A549 (cell line): ENCODE results near the gene RPL7A. TPM values are rescaled to one million over a fixed set of nuclear protein-coding genes. Genes with fewer than 3 reads are reported as not detected.
A peak's percentile ranks its signal among the peaks of the same experiment; 100 is the strongest.

Source experiments
- ATAC-seq, 2 experiments: fragments of 200-7000 bp in 1 of 2; fragments of >200 bp in 1 of 2; cut with Nextera tagmentation in 1 of 2; cut with Tn5 transposase in 1 of 2; 3 replicates each; pipeline versions ENCODE4 v1.8.0 to v1.9.1; 2018 to 2020; ENCODE audit warnings: mild to moderate bottlenecking in 1 of 2, moderate library complexity in 1 of 2
- CTCF ChIA-PET: fragments of 300-600 bp; sonication (Branson Sonifier 250); formaldehyde crosslinking; extraction: SDS; loops from one replicate; lab custom pipeline; 2021; ENCODE audit warnings: antibody characterized with exemption, inconsistent platforms; lab: Yijun Ruan, JAX
- POLR2A ChIA-PET: fragments of 350-600 bp; formaldehyde crosslinking; extraction: SDS; loops from one replicate; lab custom pipeline; 2021; ENCODE audit warnings: antibody characterized with exemption, inconsistent platforms; lab: Yijun Ruan, JAX
- DNase-seq, 2 experiments: peaks; one replicate each; pipeline versions ENCODE4 v3.0.0 to v3.0.0-alpha.2; 2011 to 2016; ENCODE audit warnings: low read depth in 1 of 2, low spot score in 1 of 2
- FAIRE-seq: peaks from 2 replicates; lab custom pipeline; 2011; peaks lifted over from hg19 to GRCh38; lab: Jason Lieb, UNC
- H3K27ac ChIP-seq, 2 experiments: fragments of >200 bp; sonication (Bioruptor Twin); formaldehyde crosslinking; 3 replicates each; pipeline ENCODE4 v1.5.1; 2016 to 2017
- H3K4me1 ChIP-seq: fragments of >200 bp; sonication (Bioruptor Twin); formaldehyde crosslinking; 3 replicates; pipeline ENCODE4 v1.6.1; 2016
- H3K4me2 ChIP-seq: fragments of >200 bp; sonication (Bioruptor Twin); formaldehyde crosslinking; 3 replicates; pipeline ENCODE4 v1.6.1; 2016
- H3K4me3 ChIP-seq: fragments of >200 bp; sonication (Bioruptor Twin); formaldehyde crosslinking; 3 replicates; pipeline ENCODE4 v1.5.1; 2016
- H3K9me3 ChIP-seq: fragments of >200 bp; sonication (Bioruptor Twin); formaldehyde crosslinking; 3 replicates; pipeline ENCODE4 v1.6.1; 2016
- CEBPB ChIP-seq, 2 experiments: fragments of >200 bp in 1 of 2; sonication (Bioruptor Twin) in 1 of 2; formaldehyde crosslinking in 1 of 2; IDR thresholded peaks; 2 replicates each; pipeline ENCODE4 v1.6.1; 2012 to 2016
- CHD4 ChIP-seq: fragments of 200-600 bp; sonication (generic); IDR thresholded peaks from 2 replicates; pipeline ENCODE4 v1.6.1; 2016; ENCODE audit warnings: antibody characterized with exemption, mild to moderate bottlenecking, borderline replicate concordance
- EP300 ChIP-seq, 2 experiments: fragments of >200 bp; sonication (Bioruptor Twin); formaldehyde crosslinking; IDR thresholded peaks; 2 replicates in 1 of 2; 3 replicates in 1 of 2; pipeline ENCODE4 v1.6.1; 2016 to 2017
- FOSL2 ChIP-seq, 2 experiments: fragments of 450-650 bp in 1 of 2; fragments of >200 bp in 1 of 2; sonication (Bioruptor Twin) in 1 of 2; formaldehyde crosslinking; IDR thresholded peaks; 2 replicates each; pipeline versions ENCODE4 v1.5.0 to v1.6.1; 2016 to 2020; ENCODE audit warnings: mild to moderate bottlenecking in 1 of 2, moderate library complexity in 1 of 2
- GATA3 ChIP-seq: IDR thresholded peaks from 2 replicates; pipeline ENCODE4 v1.6.1; 2012; ENCODE audit warnings: borderline replicate concordance
- JUN ChIP-seq, 2 experiments: fragments of >200 bp; sonication (Bioruptor Twin); formaldehyde crosslinking; IDR thresholded peaks; 2 replicates in 1 of 2; 3 replicates in 1 of 2; pipeline ENCODE4 v1.6.1; 2016 to 2017
- KDM1A ChIP-seq: fragments of 200-600 bp; sonication (generic); IDR thresholded peaks from 2 replicates; pipeline ENCODE4 v1.6.1; 2016; ENCODE audit warnings: low read depth, mild to moderate bottlenecking
- KDM5A ChIP-seq: fragments of 200-600 bp; sonication (generic); IDR thresholded peaks from 2 replicates; pipeline ENCODE4 v1.6.1; 2016; ENCODE audit warnings: antibody characterized with exemption, mild to moderate bottlenecking
- MAZ ChIP-seq: fragments of 150-350 bp; IDR thresholded peaks from 2 replicates; pipeline ENCODE4 v1.6.1; 2014; ENCODE audit warnings: antibody characterized with exemption, low read depth, low read length, borderline replicate concordance
- PHF8 ChIP-seq: fragments of 200-600 bp; sonication (generic); IDR thresholded peaks from 2 replicates; pipeline ENCODE4 v1.6.1; 2016; ENCODE audit warnings: low read depth, mild to moderate bottlenecking, antibody characterized with exemption, moderate library complexity, borderline replicate concordance
- RAD21 ChIP-seq, 2 experiments: fragments of >200 bp in 1 of 2; sonication (Bioruptor Twin) in 1 of 2; formaldehyde crosslinking in 1 of 2; IDR thresholded peaks in 1 of 2; conservative IDR thresholded peaks in 1 of 2; 2 replicates in 1 of 2; 3 replicates in 1 of 2; pipeline ENCODE4 v1.6.1; 2012 to 2018; ENCODE audit warnings: inconsistent platforms in 1 of 2
- RFX5 ChIP-seq: fragments of 450-650 bp; IDR thresholded peaks from 2 replicates; pipeline ENCODE4 v1.7.1; 2014; ENCODE audit warnings: antibody characterized with exemption, mild to moderate bottlenecking, moderate library complexity
- SREBF2 ChIP-seq: fragments of 450-650 bp; IDR thresholded peaks from 2 replicates; pipeline ENCODE4 v1.6.1; 2014; ENCODE audit warnings: mild to moderate bottlenecking, moderate library complexity
- TP53 ChIP-seq: fragments of 250-450 bp; sonication (Bioruptor Pico); IDR thresholded peaks from 2 replicates; pipeline ENCODE4 v1.5.0; 2021; ENCODE audit warnings: mild to moderate bottlenecking, moderate library complexity
- WGBS: methylation state at CpG from one replicate; pipeline ENCODE4 v1.1.6; 2017; ENCODE audit errors: missing lambda C conversion rate; 5-methylcytosine and 5-hydroxymethylcytosine counted together
- polyA plus RNA-seq, 4 experiments: library from polyadenylated mRNA; depleted of rRNA in 3 of 4; stranded (reverse); fragments of >200 nt; fragmentation: RNase III in 1 of 4; extraction: RNeasy Plus Mini Kit Qiagen cat#74134 plus additional on column Dnase treatment in 1 of 4; gene quantifications; 2 replicates in 3 of 4; 3 replicates in 1 of 4; pipeline ENCODE4 v1.2.3, GENCODE V29; 2011 to 2017
- TF ChIP-seq, protein P1 (sequence below): fragments of >200 bp; sonication (Bioruptor Twin); formaldehyde crosslinking; IDR thresholded peaks from 3 replicates; pipeline ENCODE4 v1.5.1; 2016
- TF ChIP-seq, protein P2 (sequence below): fragments of 450-650 bp; IDR thresholded peaks from 2 replicates; pipeline ENCODE4 v1.6.1; 2014; ENCODE audit warnings: antibody characterized with exemption
- TF ChIP-seq, protein P3 (sequence below): fragments of 150-350 bp; IDR thresholded peaks from 2 replicates; pipeline ENCODE4 v1.6.1; 2014; ENCODE audit warnings: low read depth, mild to moderate bottlenecking, low read length
- TF ChIP-seq, protein P4 (sequence below): fragments of 250-450 bp; sonication (Bioruptor Pico); IDR thresholded peaks from 2 replicates; pipeline ENCODE4 v1.5.0; 2020; ENCODE audit warnings: low read depth, mild to moderate bottlenecking, moderate library complexity
- TF ChIP-seq, protein P5 (sequence below): fragments of >200 bp; sonication (Bioruptor Twin); formaldehyde crosslinking; IDR thresholded peaks from 2 replicates; pipeline ENCODE4 v1.6.1; 2016
- TF ChIP-seq, protein P6 (sequence below): IDR thresholded peaks from 2 replicates; pipeline ENCODE4 v1.6.1; 2012
- TF ChIP-seq, protein P7 (sequence below): fragments of 200-600 bp; sonication (generic); IDR thresholded peaks from 2 replicates; pipeline ENCODE4 v1.6.1; 2016; ENCODE audit warnings: antibody characterized with exemption, mild to moderate bottlenecking, moderate library complexity

RPL7A gene
- polyA plus RNA-seq, 2 of the 4 experiments (the other 2 are of a cell fraction) = 2,218 to 2,608 TPM

DNA sequence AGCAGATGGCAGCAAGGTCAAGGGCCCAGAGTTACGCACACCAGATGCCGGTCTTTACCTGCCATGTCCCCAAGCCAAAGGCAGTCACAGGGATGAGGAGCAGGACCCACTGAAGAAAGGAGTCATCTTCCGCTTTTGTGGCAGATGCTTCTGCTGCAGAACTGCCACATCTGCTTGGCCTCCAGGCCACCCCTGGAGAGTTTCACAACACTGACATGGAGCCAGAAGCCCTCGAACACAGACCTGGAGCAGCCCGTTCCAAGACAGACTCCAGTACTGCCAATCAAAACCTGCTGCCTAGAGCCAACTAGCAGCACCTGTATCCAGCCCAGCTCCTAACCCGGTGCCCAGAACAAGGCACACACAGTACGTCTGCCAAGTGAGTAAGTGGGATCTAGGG, 6.7 kb downstream of the RPL7A start (continued):
- TF ChIP-seq TP53 (CRISPR knock-in tag) (no peak), CHD4 (no peak), CEBPB (IDR thresholded peaks at IDR 0.05) (no peak), KDM1A (no peak)

DNA sequence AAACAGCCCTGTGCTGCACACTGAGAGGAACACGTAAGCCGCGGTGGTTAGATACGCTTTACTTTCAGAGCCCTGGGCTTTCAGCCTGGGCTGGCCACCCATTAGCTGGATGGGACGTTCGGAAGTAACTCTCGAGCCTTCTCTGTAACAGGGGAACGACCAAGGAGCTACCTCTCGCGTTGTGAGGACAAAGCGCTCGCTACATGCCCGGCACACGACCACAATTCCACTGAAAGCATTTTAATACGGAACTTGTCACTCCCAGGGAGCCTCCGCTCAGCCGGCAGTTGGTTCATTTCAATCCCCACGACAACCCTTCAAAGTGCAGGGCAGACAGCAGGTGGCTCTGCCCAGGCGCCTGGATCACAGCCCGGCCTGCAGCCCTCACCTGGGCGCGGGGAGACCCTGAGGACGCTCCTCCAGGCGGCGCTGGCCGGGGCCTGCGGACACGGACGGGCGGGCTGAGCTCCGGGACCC, 7.9 kb downstream of the RPL7A start:
- DNase-seq (no peak), FAIRE-seq (no peak), ATAC-seq (peak; percentile 18 to 28)
- Histone ChIP-seq H3K27ac (peak overlapping the region; percentile 82 to 94), H3K4me1 (peaks cover 14% of the 10 kb centered on the region; the same call in 1 of the 3 replicates), H3K4me3 (peak overlapping the region; percentile 64), H3K4me2 (peak overlapping the region; percentile 91), H3K9me3 (no peaks in the 10 kb centered on the region)
- WGBS = 2% methylated on average over 18 of the region's 31 CpGs
- TF ChIP-seq PHF8 (peak; percentile 35; the same call in 1 of the 2 replicates), KDM5A (peak; percentile 67), MAZ (no peak)
- TF ChIP-seq, protein P1, sequence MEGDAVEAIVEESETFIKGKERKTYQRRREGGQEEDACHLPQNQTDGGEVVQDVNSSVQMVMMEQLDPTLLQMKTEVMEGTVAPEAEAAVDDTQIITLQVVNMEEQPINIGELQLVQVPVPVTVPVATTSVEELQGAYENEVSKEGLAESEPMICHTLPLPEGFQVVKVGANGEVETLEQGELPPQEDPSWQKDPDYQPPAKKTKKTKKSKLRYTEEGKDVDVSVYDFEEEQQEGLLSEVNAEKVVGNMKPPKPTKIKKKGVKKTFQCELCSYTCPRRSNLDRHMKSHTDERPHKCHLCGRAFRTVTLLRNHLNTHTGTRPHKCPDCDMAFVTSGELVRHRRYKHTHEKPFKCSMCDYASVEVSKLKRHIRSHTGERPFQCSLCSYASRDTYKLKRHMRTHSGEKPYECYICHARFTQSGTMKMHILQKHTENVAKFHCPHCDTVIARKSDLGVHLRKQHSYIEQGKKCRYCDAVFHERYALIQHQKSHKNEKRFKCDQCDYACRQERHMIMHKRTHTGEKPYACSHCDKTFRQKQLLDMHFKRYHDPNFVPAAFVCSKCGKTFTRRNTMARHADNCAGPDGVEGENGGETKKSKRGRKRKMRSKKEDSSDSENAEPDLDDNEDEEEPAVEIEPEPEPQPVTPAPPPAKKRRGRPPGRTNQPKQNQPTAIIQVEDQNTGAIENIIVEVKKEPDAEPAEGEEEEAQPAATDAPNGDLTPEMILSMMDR = 0 out of 3 replicates have a peak, but pooled peaks have one; percentile 6
- POLR2A ChIA-PET = interaction anchor here (0.6 to 2.0 kb wide), 6 partner anchors 8 to 326 kb away, joined by 3 to 27 read pairs (median 4); partner anchors contain the start of genes MED22, RPL7A and STKLD1
- CTCF ChIA-PET = interaction anchor here (0.6 to 7.5 kb wide), 7 partner anchors 14 to 248 kb away, joined by 3 to 59 read pairs (median 3); no protein-coding TSS in a partner anchor

DNA sequence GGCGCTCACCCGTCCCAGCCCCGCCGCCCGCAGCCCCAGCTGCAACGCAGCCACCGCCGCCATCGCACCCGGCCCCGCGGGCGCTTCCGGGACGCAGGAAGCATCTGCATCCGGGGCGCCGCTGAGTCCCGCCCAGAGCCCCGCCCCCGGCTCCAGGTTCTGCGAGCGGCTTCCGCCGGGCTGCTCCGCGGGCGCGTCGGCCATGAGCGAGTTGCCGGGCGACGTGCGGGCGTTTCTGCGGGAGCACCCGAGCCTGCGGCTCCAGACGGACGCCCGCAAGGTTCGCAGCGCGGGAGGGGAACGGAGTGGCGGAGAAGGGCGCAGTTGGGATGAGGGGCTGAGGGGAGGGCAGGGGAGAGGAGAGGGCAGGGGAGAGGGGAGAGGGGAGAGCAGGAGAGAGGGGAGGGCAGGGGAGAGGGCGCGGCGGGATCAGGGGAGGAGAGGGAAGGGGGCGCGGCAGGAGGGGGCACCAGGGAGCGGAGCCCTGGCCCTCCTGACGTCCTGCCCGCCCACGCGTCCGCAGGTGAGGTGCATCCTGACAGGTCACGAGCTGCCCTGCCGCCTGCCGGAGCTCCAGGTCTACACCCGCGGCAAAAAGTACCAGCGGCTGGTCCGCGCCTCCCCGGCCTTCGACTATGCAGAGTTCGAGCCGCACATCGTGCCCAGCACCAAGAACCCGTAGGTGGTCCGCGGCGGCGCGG, 8.5 kb downstream of the RPL7A start, which contains the start of the genes SURF1 and SURF2:
TSS of gene SURF1 (minus strand) at position 97 of the 701 bp plus-strand sequence. CDS start at position 63, 34 bp downstream.
TSS of gene SURF2 (plus strand) at position 160 of the 701 bp plus-strand sequence. CDS start at position 203, 43 bp downstream.
- H3K4me2 ChIP-seq = peak within 1 kb of the TSS; percentile 91
- peak within 1 kb of the TSS; percentile 82 to 94 for H3K27ac ChIP-seq
- H3K4me3 ChIP-seq = peak within 1 kb of the TSS; percentile 64
- H3K4me1 ChIP-seq = peaks cover 14% of the 10 kb centered on the region; the same call in 1 of the 3 replicates
- 0% methylated on average over 15 of the region's 78 CpGs for WGBS
- ATAC-seq (peak; percentile 69 to 80), FAIRE-seq (no peak), DNase-seq (peak; percentile 76 to 81)
- POLR2A ChIA-PET = interaction anchor here (0.6 to 2.0 kb wide), 6 partner anchors 8 to 326 kb away, joined by 3 to 27 read pairs (median 4); partner anchors contain the start of genes MED22, RPL7A and STKLD1
- CTCF ChIA-PET = interaction anchor here (0.9 to 7.5 kb wide), 8 partner anchors 10 to 248 kb away, joined by 3 to 59 read pairs (median 4); no protein-coding TSS in a partner anchor
- H3K9me3 ChIP-seq = no peaks in the 10 kb centered on the region
- TF ChIP-seq, protein P2, sequence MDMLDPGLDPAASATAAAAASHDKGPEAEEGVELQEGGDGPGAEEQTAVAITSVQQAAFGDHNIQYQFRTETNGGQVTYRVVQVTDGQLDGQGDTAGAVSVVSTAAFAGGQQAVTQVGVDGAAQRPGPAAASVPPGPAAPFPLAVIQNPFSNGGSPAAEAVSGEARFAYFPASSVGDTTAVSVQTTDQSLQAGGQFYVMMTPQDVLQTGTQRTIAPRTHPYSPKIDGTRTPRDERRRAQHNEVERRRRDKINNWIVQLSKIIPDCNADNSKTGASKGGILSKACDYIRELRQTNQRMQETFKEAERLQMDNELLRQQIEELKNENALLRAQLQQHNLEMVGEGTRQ = no peak
- TF ChIP-seq, protein P3, sequence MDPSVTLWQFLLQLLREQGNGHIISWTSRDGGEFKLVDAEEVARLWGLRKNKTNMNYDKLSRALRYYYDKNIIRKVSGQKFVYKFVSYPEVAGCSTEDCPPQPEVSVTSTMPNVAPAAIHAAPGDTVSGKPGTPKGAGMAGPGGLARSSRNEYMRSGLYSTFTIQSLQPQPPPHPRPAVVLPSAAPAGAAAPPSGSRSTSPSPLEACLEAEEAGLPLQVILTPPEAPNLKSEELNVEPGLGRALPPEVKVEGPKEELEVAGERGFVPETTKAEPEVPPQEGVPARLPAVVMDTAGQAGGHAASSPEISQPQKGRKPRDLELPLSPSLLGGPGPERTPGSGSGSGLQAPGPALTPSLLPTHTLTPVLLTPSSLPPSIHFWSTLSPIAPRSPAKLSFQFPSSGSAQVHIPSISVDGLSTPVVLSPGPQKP = no peak
- TF ChIP-seq, protein P4, sequence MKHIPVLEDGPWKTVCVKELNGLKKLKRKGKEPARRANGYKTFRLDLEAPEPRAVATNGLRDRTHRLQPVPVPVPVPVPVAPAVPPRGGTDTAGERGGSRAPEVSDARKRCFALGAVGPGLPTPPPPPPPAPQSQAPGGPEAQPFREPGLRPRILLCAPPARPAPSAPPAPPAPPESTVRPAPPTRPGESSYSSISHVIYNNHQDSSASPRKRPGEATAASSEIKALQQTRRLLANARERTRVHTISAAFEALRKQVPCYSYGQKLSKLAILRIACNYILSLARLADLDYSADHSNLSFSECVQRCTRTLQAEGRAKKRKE (CRISPR knock-in tag) = no peak
- TF ChIP-seq RAD21 (conservative IDR thresholded peaks at IDR 0.05 in 1 of 2, IDR thresholded peaks at IDR 0.05 in 1 of 2) (no peak), EP300 (IDR thresholded peaks at IDR 0.05) (no peak), FOSL2 (IDR thresholded peaks at IDR 0.05) (no peak), FOSL2 (CRISPR knock-in tag; IDR thresholded peaks at IDR 0.05) (no peak), TP53 (CRISPR knock-in tag) (no peak), GATA3 (no peak), SREBF2 (no peak), RFX5 (no peak), KDM1A (no peak), JUN (IDR thresholded peaks at IDR 0.05) (peak; percentile 83 to 89; a peak in 4 of 5 replicates)
- TF ChIP-seq, protein P5, sequence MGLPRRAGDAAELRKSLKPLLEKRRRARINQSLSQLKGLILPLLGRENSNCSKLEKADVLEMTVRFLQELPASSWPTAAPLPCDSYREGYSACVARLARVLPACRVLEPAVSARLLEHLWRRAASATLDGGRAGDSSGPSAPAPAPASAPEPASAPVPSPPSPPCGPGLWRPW = no peak
- TF ChIP-seq, protein P6, sequence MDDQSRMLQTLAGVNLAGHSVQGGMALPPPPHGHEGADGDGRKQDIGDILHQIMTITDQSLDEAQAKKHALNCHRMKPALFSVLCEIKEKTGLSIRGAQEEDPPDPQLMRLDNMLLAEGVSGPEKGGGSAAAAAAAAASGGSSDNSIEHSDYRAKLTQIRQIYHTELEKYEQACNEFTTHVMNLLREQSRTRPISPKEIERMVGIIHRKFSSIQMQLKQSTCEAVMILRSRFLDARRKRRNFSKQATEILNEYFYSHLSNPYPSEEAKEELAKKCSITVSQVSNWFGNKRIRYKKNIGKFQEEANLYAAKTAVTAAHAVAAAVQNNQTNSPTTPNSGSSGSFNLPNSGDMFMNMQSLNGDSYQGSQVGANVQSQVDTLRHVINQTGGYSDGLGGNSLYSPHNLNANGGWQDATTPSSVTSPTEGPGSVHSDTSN = peak; percentile 38; the same call in 1 of the 2 replicates
- TF ChIP-seq, protein P7, sequence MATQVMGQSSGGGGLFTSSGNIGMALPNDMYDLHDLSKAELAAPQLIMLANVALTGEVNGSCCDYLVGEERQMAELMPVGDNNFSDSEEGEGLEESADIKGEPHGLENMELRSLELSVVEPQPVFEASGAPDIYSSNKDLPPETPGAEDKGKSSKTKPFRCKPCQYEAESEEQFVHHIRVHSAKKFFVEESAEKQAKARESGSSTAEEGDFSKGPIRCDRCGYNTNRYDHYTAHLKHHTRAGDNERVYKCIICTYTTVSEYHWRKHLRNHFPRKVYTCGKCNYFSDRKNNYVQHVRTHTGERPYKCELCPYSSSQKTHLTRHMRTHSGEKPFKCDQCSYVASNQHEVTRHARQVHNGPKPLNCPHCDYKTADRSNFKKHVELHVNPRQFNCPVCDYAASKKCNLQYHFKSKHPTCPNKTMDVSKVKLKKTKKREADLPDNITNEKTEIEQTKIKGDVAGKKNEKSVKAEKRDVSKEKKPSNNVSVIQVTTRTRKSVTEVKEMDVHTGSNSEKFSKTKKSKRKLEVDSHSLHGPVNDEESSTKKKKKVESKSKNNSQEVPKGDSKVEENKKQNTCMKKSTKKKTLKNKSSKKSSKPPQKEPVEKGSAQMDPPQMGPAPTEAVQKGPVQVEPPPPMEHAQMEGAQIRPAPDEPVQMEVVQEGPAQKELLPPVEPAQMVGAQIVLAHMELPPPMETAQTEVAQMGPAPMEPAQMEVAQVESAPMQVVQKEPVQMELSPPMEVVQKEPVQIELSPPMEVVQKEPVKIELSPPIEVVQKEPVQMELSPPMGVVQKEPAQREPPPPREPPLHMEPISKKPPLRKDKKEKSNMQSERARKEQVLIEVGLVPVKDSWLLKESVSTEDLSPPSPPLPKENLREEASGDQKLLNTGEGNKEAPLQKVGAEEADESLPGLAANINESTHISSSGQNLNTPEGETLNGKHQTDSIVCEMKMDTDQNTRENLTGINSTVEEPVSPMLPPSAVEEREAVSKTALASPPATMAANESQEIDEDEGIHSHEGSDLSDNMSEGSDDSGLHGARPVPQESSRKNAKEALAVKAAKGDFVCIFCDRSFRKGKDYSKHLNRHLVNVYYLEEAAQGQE = no peak
